Stomach (tissue), 4 donors: ENCODE results near the gene MIS18BP1.

Experiments used
- CTCF ChIP-seq, 7 experiments: fragments of 450-650 bp in 4 of 7; fragments of 200-600 bp in 3 of 7; sonication (generic) in 3 of 7; IDR thresholded peaks; one replicate each; pipeline ENCODE4 v1.5.1; 2016 to 2019; ENCODE audit warnings: antibody characterized with exemption in 7 of 7, control low read depth in 2 of 7, mild to moderate bottlenecking in 1 of 7
- EP300 ChIP-seq: sonication (generic); formaldehyde crosslinking; IDR thresholded peaks from one replicate; pipeline ENCODE4 v1.6.1; 2017; ENCODE audit warnings: antibody characterized with exemption
- POLR2A ChIP-seq, 4 donors: fragments of 450-650 bp; IDR thresholded peaks; one replicate each; pipeline ENCODE4 v1.6.1; 2016; ENCODE audit warnings: antibody characterized with exemption in 4 of 4, control low read depth in 2 of 4, mild to moderate bottlenecking in 1 of 4, moderate library complexity in 1 of 4
- POLR2AphosphoS5 ChIP-seq, 3 donors: sonication (generic); formaldehyde crosslinking; IDR thresholded peaks; one replicate each; pipeline ENCODE4 v1.6.1; 2016; ENCODE audit warnings: antibody characterized with exemption in 3 of 3

GRCh38 chr14:45287610-45288009 is 34.6 kb upstream of the MIS18BP1 start:
- TF ChIP-seq POLR2A (IDR thresholded peaks at IDR 0.05) (no peak), CTCF (IDR thresholded peaks at IDR 0.05) (no peak), POLR2AphosphoS5 (IDR thresholded peaks at IDR 0.05) (no peak), EP300 (no peak)
